Panc1 (cell line): ENCODE results near the gene TIGD6. TPM values are rescaled to one million over a fixed set of nuclear protein-coding genes. Genes with fewer than 3 reads are reported as not detected.

Experiments used
- ATAC-seq: fragments of 200-7000 bp; cut with Tn5 transposase; 2 replicates; pipeline ENCODE4 v1.9.1; 2020; ENCODE audit warnings: mild to moderate bottlenecking, moderate library complexity
- BruUV-seq: library from RNA; stranded (reverse); fragments of 400-500 nt; replicated peaks from 2 replicates; lab custom pipeline; 2021; lab: Mats Ljungman, UMichigan
- CTCF ChIA-PET: fragments of 300-600 bp; sonication (Branson Sonifier 250); formaldehyde crosslinking; loops from one replicate; lab custom pipeline; 2022; ENCODE audit warnings: antibody characterized with exemption; lab: Charles Lee
- POLR2A ChIA-PET: fragments of 300-600 bp; sonication (Branson Sonifier 250); formaldehyde crosslinking; loops from one replicate; lab custom pipeline; 2022; ENCODE audit warnings: antibody characterized with exemption; lab: Charles Lee
- DNase-seq: peaks from one replicate; pipeline ENCODE4 v3.0.0-alpha.2; 2010; ENCODE audit warnings: low read depth, low spot score
- H3K27ac ChIP-seq: 2 replicates; pipeline ENCODE4 v1.5.1; 2011; ENCODE audit warnings: mild to moderate bottlenecking, low read length, inconsistent platforms
- H3K27me3 ChIP-seq: fragments of 200-500 bp; sonication (Bioruptor generic); 2 replicates; pipeline ENCODE4 v1.6.0; 2014; ENCODE audit warnings: low read length, inconsistent platforms; ENCODE audit not compliant: control insufficient read depth, insufficient read depth
- H3K36me3 ChIP-seq: fragments of 200-500 bp; sonication (Bioruptor generic); 2 replicates; pipeline ENCODE4 v1.5.1; 2014; ENCODE audit warnings: inconsistent platforms, mild to moderate bottlenecking, low read length, moderate library complexity; ENCODE audit not compliant: control insufficient read depth, insufficient read depth
- H3K4me1 ChIP-seq: 2 replicates; pipeline ENCODE4 v1.5.1; 2011; ENCODE audit warnings: inconsistent platforms, mild to moderate bottlenecking, low read length, moderate library complexity; ENCODE audit not compliant: control insufficient read depth, insufficient read depth
- H3K4me3 ChIP-seq, 2 experiments: 2 replicates each; pipeline ENCODE4 v1.5.1; 2011 to 2012; ENCODE audit warnings: low read depth in 2 of 2, low read length in 2 of 2, mild to moderate bottlenecking in 2 of 2, inconsistent platforms in 1 of 2, moderate library complexity in 1 of 2
- H3K9me3 ChIP-seq: fragments of 200-500 bp; sonication (Bioruptor generic); 2 replicates; pipeline ENCODE4 v1.5.1; 2014; ENCODE audit warnings: low read depth, mild to moderate bottlenecking, inconsistent platforms, low read length, moderate library complexity; ENCODE audit not compliant: control insufficient read depth, insufficient read depth
- CTCF ChIP-seq: fragments of 450-650 bp; IDR thresholded peaks from 2 replicates; pipeline ENCODE4 v1.5.1; 2017; ENCODE audit warnings: mild to moderate bottlenecking
- POLR2AphosphoS5 ChIP-seq: IDR thresholded peaks from 2 replicates; pipeline ENCODE4 v1.6.1; 2012; ENCODE audit warnings: mild to moderate bottlenecking, low read depth, low read length, moderate library complexity
- REST ChIP-seq, 2 experiments: IDR thresholded peaks; 2 replicates each; pipeline ENCODE4 v1.6.1; 2011 to 2012; ENCODE audit warnings: low read depth in 2 of 2, control low read depth in 1 of 2, low read length in 1 of 2, mild to moderate bottlenecking in 1 of 2, moderate library complexity in 1 of 2; ENCODE audit not compliant: insufficient read depth in 1 of 2
- SIN3A ChIP-seq: IDR thresholded peaks from 2 replicates; pipeline ENCODE4 v1.6.1; 2012; ENCODE audit warnings: low read depth, mild to moderate bottlenecking, low read length, moderate library complexity, borderline replicate concordance; ENCODE audit not compliant: insufficient read depth
- TCF7L2 ChIP-seq: IDR thresholded peaks from 2 replicates; pipeline ENCODE4 v1.6.1; 2011; ENCODE audit warnings: mild to moderate bottlenecking, low read depth, low read length, inconsistent platforms
- in situ Hi-C: cut with HindIII; loops from 2 replicates; pipeline ENCODE4 v1.10.0; 2016; ENCODE audit warnings: low sequenced_read_pairs, low pct_unique_long_range_greater_than_20kb
- intact Hi-C: fragments of 100-400 bp; cut with micrococcal nuclease; formaldehyde crosslinking; loops from one replicate; pipeline ENCODE4 v1.10.0; 2022; ENCODE audit not compliant: unreplicated experiment
- total RNA-seq: library from RNA; stranded (reverse); gene quantifications from one replicate; pipeline ENCODE4 v1.2.1, GENCODE V29; 2021; ENCODE audit not compliant: unreplicated experiment

The TIGD6 gene
- total RNA-seq, 1 experiment from 2014 or later: 7.1 TPM

- no peak for TF ChIP-seq POLR2AphosphoS5
- no peak for TF ChIP-seq CTCF
- TF ChIP-seq SIN3A: no peak
- no peak for TF ChIP-seq REST (IDR thresholded peaks at IDR 0.05; ENCODE audit: insufficient read depth in 1 of 2, low read depth in 2 of 2, low read length in 1 of 2)
- TF ChIP-seq TCF7L2: no peak
- ChIA-PET POLR2A (no interaction called here), CTCF (no interaction called here)
- Histone ChIP-seq H3K27me3 (no peaks in the 10 kb centered on the region), H3K9me3 (no peaks in the 10 kb centered on the region), H3K36me3 (peaks cover 2% of the 10 kb centered on the region; the same call in 1 of the 2 replicates), H3K4me3 (peak overlapping the region; percentile 92 to 100), H3K27ac (peak overlapping the region; percentile 97), H3K4me1 (peaks cover 17% of the 10 kb centered on the region)
- BruUV-seq: no TSS peak
- no peak for ATAC-seq
- DNase-seq: no peak
- in situ Hi-C loops: no loop called here
- intact Hi-C loops: no loop called here
Measured at GRCh38 chr5:149999359-149999758, 1.1 kb downstream of the TIGD6 start.

- H3K4me3 ChIP-seq: no peak overlapping the region
- H3K27me3 ChIP-seq: no peaks in the 10 kb centered on the region
- POLR2A ChIA-PET: no interaction called here
- H3K27ac ChIP-seq: no peak overlapping the region
- intact Hi-C loops (no loop called here), in situ Hi-C loops (no loop called here)
- peaks cover 17% of the 10 kb centered on the region for H3K4me1 ChIP-seq
- DNase-seq (no peak), ATAC-seq (no peak)
- BruUV-seq: no TSS peak
- no peak for TF ChIP-seq POLR2AphosphoS5
- TF ChIP-seq CTCF: no peak
- TF ChIP-seq SIN3A: no peak
- TF ChIP-seq REST (IDR thresholded peaks at IDR 0.05; ENCODE audit: insufficient read depth in 1 of 2, low read depth in 2 of 2, low read length in 1 of 2): no peak
- no peak for TF ChIP-seq TCF7L2
- CTCF ChIA-PET: no interaction called here
- no peaks in the 10 kb centered on the region for H3K9me3 ChIP-seq
- peaks cover 2% of the 10 kb centered on the region; the same call in 1 of the 2 replicates for H3K36me3 ChIP-seq
Measured at GRCh38 chr5:149998281-149998680, 2.2 kb downstream of the TIGD6 start.
